ENCODE measurements around the gene SPAST. TPM values are rescaled to one million over a fixed set of nuclear protein-coding genes. Genes with fewer than 3 reads are reported as not detected.
"Not testable (repeated sequence)": the region's sequence is repeated elsewhere in the genome, so short reads cannot be mapped to it uniquely, and the experiment has no call there.

Gene SPAST
- total RNA-seq, 2 experiments from 2014 or later: 18.8 to 19.2 TPM

GRCh38 chr2:32136097-32136496 is 72.7 kb downstream of the SPAST start:
- no peak for ATAC-seq (ENCODE audit: low read depth)
- H3K27me3 Mint-ChIP-seq: no peaks in the 10 kb centered on the region
- no peak overlapping the region for H3K27ac Mint-ChIP-seq
- H3K4me3 Mint-ChIP-seq: no peak overlapping the region
- POLR2A ChIA-PET: interaction anchor here (0.7 kb wide), 1 partner anchor 17 kb away, joined by 3 read pairs; no protein-coding TSS in a partner anchor
- H3K9me3 Mint-ChIP-seq: no peaks in the 10 kb centered on the region
- DNase-seq: no peak
- no peaks in the 10 kb centered on the region for H3K4me1 Mint-ChIP-seq
- H3K36me3 Mint-ChIP-seq: peaks cover 17% of the 10 kb centered on the region

DNA sequence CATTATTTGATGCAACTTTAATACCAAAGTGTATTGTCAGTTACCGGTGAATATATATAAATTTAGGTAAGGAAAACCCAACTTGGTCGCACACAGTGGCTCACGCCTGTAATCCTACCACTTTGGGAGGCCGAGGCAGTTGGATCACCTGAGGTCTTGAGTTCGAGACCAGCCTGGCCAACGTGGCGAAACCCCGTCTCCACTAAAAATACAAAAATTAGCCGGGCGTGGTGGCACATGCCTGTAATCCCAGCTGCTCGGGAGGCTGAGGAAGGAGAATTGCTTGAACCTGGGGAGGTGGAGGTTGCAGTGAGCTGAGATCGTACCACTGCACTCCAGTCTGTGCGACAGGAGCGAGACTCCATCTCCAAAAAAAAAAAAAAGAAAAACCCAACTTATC is 88.2 kb downstream of the SPAST start:
- H3K4me1 Mint-ChIP-seq; H3K27me3 Mint-ChIP-seq; DNase-seq; H3K4me3 Mint-ChIP-seq; H3K36me3 Mint-ChIP-seq; H3K9me3 Mint-ChIP-seq; ATAC-seq (ENCODE audit: low read depth); POLR2A ChIA-PET; H3K27ac Mint-ChIP-seq: not testable (repeated sequence)

GRCh38 chr2:32159678-32160077 is 96.3 kb downstream of the SPAST start:
- no peak overlapping the region for H3K27ac Mint-ChIP-seq
- ATAC-seq (ENCODE audit: low read depth) (no peak), DNase-seq (no peak)
- POLR2A ChIA-PET: no interaction called here
- peaks cover 1% of the 10 kb centered on the region for H3K4me1 Mint-ChIP-seq
- H3K27me3 Mint-ChIP-seq: no peaks in the 10 kb centered on the region
- H3K36me3 Mint-ChIP-seq: peaks cover 2% of the 10 kb centered on the region
- no peak overlapping the region for H3K4me3 Mint-ChIP-seq
- no peaks in the 10 kb centered on the region for H3K9me3 Mint-ChIP-seq

- DNase-seq: no peak
- Mint-ChIP-seq H3K27me3 (no peaks in the 10 kb centered on the region), H3K27ac (no peak overlapping the region), H3K9me3 (no peaks in the 10 kb centered on the region), H3K4me3 (no peak overlapping the region), H3K36me3 (peaks cover under 1% of the 10 kb centered on the region), H3K4me1 (peaks cover 2% of the 10 kb centered on the region)
- POLR2A ChIA-PET: interaction anchor here (1.2 kb wide), 1 partner anchor 98 kb away, joined by 3 read pairs; the partner anchor contains the start of gene SPAST
- ATAC-seq (ENCODE audit: low read depth): no peak
Measured at GRCh38 chr2:32161296-32161695, 97.9 kb downstream of the SPAST start.

- POLR2A ChIA-PET: interaction anchor here (0.6 kb wide), 1 partner anchor 152 kb away, joined by 3 read pairs; no protein-coding TSS in a partner anchor
- not testable (repeated sequence) for H3K9me3 Mint-ChIP-seq
Measured at GRCh38 chr2:32164254-32164653, 100.9 kb downstream of the SPAST start.

GRCh38 chr2:32165027-32165347 is 101.6 kb downstream of the SPAST start:
- Mint-ChIP-seq H3K27ac (peak overlapping the region; percentile 78), H3K4me1 (peaks cover 16% of the 10 kb centered on the region), H3K4me3 (peak overlapping the region; percentile 96), H3K36me3 (peaks cover 10% of the 10 kb centered on the region)
- not testable (repeated sequence) for H3K27me3 Mint-ChIP-seq; H3K9me3 Mint-ChIP-seq; ATAC-seq (ENCODE audit: low read depth); DNase-seq
- POLR2A ChIA-PET: interaction anchor here (1.4 kb wide), 2 partner anchors 101 to 113 kb away, joined by 6 to 18 read pairs; partner anchors contain the start of gene SPAST

More at GRCh38 chr2:32164254-32164653, 100.9 kb downstream of the SPAST start:
- ATAC-seq (ENCODE audit: low read depth); H3K27ac Mint-ChIP-seq; H3K27me3 Mint-ChIP-seq; DNase-seq: not testable (repeated sequence)
- H3K4me1 Mint-ChIP-seq: peaks cover 16% of the 10 kb centered on the region
- H3K36me3 Mint-ChIP-seq: peaks cover 10% of the 10 kb centered on the region
- H3K4me3 Mint-ChIP-seq: peak overlapping the region; percentile 96

DNA sequence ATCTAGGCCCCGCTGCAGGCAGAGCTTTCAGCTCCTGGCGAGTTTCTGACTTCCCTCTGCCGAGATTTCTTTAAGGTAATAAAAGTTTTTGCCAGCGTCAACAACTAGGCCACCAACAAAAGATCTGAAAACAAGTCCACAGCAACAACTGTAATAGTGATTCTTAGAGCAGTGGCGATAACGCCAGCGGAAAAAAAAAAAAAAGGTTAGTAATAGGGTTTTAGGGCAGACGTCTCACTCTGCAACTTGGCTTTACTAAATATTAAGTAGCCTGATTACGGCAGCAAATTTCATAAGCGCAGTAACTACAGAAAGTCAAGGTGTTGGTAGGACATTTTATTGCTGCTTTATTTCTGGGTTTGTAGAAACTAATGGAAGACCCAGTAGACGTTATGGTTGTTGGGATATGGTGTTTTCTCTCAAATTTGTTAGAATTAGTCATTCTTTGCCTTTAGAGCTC is 102.8 kb downstream of the SPAST start:
- Mint-ChIP-seq H3K27ac (peak overlapping the region; percentile 78), H3K27me3 (no peaks in the 10 kb centered on the region), H3K36me3 (peaks cover 10% of the 10 kb centered on the region), H3K9me3 (no peaks in the 10 kb centered on the region), H3K4me3 (peak overlapping the region; percentile 96), H3K4me1 (peaks cover 17% of the 10 kb centered on the region)
- ATAC-seq (ENCODE audit: low read depth) (no peak), DNase-seq (no peak)
- POLR2A ChIA-PET: interaction anchor here (0.6 to 1.4 kb wide), 5 partner anchors 16 to 190 kb away, joined by 3 to 18 read pairs (median 4); partner anchors contain the start of gene SPAST

DNA sequence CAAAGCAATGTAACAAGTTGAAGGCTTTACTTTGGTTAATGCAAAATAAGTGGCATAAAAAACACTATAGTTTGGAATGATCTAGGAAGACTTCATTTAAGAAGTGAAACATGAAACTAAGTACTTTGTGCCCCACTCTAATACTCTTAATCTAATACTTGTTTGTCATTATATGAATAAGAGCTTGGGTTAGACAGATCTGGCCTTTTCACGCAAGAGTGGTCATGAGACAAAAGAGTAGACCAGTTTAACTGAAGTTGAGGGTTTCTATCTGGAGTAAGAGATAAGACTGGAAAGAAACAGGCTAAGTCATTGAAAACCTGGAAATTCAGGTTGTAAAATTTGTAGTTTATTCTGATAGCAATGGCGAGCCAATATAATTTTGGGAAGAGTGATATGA is 105.2 kb downstream of the SPAST start:
- Mint-ChIP-seq H3K9me3 (no peaks in the 10 kb centered on the region), H3K4me3 (no peak overlapping the region), H3K27me3 (no peaks in the 10 kb centered on the region), H3K4me1 (peaks cover 25% of the 10 kb centered on the region), H3K36me3 (peaks cover 21% of the 10 kb centered on the region), H3K27ac (no peak overlapping the region)
- POLR2A ChIA-PET: no interaction called here
- DNase-seq (no peak), ATAC-seq (ENCODE audit: low read depth) (no peak)

DNA sequence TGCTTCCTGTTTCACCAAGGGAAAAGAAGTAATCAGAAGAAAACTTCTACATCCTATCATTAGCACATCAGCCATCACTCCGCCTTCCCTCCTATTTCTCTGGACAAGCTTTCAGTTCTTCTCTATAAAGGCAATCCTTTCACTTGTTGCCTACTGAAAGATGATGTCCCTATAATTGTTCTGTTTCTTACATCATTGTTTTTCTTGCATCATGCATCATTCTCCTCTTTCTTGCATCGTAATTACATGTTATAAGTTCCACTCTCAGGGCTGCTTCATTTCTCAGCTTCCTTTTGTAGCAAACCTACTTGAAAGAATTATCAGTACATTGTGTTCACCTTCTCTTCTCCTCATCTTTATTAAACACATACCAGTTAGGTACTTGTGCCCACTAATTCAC is 109.5 kb downstream of the SPAST start:
- no peak for ATAC-seq (ENCODE audit: low read depth)
- Mint-ChIP-seq H3K4me1 (peaks cover 16% of the 10 kb centered on the region), H3K9me3 (no peaks in the 10 kb centered on the region), H3K4me3 (no peak overlapping the region), H3K36me3 (peaks cover 21% of the 10 kb centered on the region), H3K27me3 (no peaks in the 10 kb centered on the region), H3K27ac (no peak overlapping the region)
- POLR2A ChIA-PET: no interaction called here
- DNase-seq: no peak

- ATAC-seq (ENCODE audit: low read depth): no peak
- H3K4me3 Mint-ChIP-seq: no peak overlapping the region
Measured at GRCh38 chr2:32182667-32183066, 119.3 kb downstream of the SPAST start.

DNA sequence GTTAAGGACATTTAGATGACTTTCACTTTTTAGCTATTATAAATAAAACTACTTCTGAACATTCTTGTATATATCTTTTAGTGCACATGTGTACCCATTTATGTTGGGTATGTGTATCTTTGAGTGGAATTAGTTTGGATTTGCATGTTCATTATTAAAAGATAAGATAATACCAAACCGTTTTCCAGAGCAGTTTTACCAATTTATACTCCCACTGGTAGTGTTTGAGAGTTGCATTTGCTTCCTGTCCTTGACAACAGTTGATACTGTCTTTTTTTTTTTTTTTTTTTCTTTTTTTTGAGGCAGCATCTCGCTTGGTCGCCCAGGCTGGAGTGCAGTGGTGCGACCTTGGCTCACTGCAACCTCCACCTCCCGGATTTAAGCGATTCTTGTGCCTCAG is 125.7 kb downstream of the SPAST start:
- DNase-seq (no peak), ATAC-seq (ENCODE audit: low read depth) (no peak)
- H3K4me3 Mint-ChIP-seq: no peak overlapping the region
- H3K27ac Mint-ChIP-seq: no peak overlapping the region
- POLR2A ChIA-PET: no interaction called here
- no peaks in the 10 kb centered on the region for H3K9me3 Mint-ChIP-seq
- H3K4me1 Mint-ChIP-seq: peaks cover 11% of the 10 kb centered on the region
- H3K27me3 Mint-ChIP-seq: no peaks in the 10 kb centered on the region
- peaks cover 33% of the 10 kb centered on the region for H3K36me3 Mint-ChIP-seq

More at GRCh38 chr2:32182667-32183066, 119.3 kb downstream of the SPAST start:
- POLR2A ChIA-PET: no interaction called here
- H3K9me3 Mint-ChIP-seq: no peaks in the 10 kb centered on the region
- DNase-seq: no peak
- H3K27ac Mint-ChIP-seq: no peak overlapping the region
- H3K36me3 Mint-ChIP-seq: peaks cover 17% of the 10 kb centered on the region
- no peaks in the 10 kb centered on the region for H3K27me3 Mint-ChIP-seq
- H3K4me1 Mint-ChIP-seq: no peaks in the 10 kb centered on the region

GRCh38 chr2:32192418-32192817 is 129.1 kb downstream of the SPAST start:
- H3K27ac Mint-ChIP-seq: no peak overlapping the region
- H3K4me1 Mint-ChIP-seq: peaks cover 11% of the 10 kb centered on the region
- peaks cover 21% of the 10 kb centered on the region for H3K36me3 Mint-ChIP-seq
- DNase-seq: no peak
- H3K9me3 Mint-ChIP-seq: no peaks in the 10 kb centered on the region
- POLR2A ChIA-PET: no interaction called here
- no peak overlapping the region for H3K4me3 Mint-ChIP-seq
- H3K27me3 Mint-ChIP-seq: no peaks in the 10 kb centered on the region
- ATAC-seq (ENCODE audit: low read depth): no peak

DNA sequence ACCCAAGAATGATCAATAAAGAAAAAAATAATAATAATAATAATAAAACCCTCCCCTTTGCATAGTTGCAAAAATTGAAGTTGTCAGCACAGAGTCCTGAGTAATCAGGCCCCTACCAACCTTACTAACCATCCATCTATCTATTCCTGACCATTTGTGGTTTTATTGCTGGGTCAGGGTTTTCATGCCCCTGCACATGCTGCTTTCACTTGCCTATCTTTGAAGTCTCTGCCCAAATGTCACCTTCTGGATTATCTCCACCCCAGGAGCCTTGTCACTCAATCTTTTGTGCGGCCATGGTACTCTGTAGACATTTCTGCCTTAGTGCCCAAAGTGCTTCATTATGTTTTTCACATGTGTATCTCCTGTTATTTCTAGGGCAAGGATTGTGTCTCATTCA is 137.5 kb downstream of the SPAST start:
- Mint-ChIP-seq H3K9me3 (no peaks in the 10 kb centered on the region), H3K27ac (no peak overlapping the region), H3K4me3 (no peak overlapping the region), H3K36me3 (peaks cover 27% of the 10 kb centered on the region), H3K27me3 (no peaks in the 10 kb centered on the region), H3K4me1 (no peaks in the 10 kb centered on the region)
- POLR2A ChIA-PET: no interaction called here
- ATAC-seq (ENCODE audit: low read depth) (no peak), DNase-seq (no peak)

GRCh38 chr2:32203428-32203827 is 140.1 kb downstream of the SPAST start:
- H3K4me3 Mint-ChIP-seq; H3K4me1 Mint-ChIP-seq; ATAC-seq (ENCODE audit: low read depth); H3K27ac Mint-ChIP-seq; POLR2A ChIA-PET; H3K9me3 Mint-ChIP-seq; DNase-seq; H3K27me3 Mint-ChIP-seq: not testable (repeated sequence)
- peaks cover 23% of the 10 kb centered on the region for H3K36me3 Mint-ChIP-seq

Data from activated naive CD8-positive, alpha-beta T cell treated with anti-CD3 and anti-CD28 coated beads, Interleukin-2, amount 10 ng/mL, durations not matched to agents 7 days and 5 days (primary cell).